Activated CD8-positive, alpha-beta T cell treated with anti-CD3 and anti-CD28 coated beads for 36 hours (primary cell): ENCODE data around the gene DYNC2LI1. TPM values are rescaled to one million over a fixed set of nuclear protein-coding genes. Genes with fewer than 3 reads are reported as not detected.

Experiments used
- ATAC-seq: fragments of 200-7000 bp; cut with Tn5 transposase; one replicate; pipeline ENCODE4 v1.10.0; 2021; ENCODE audit warnings: mild to moderate bottlenecking, moderate library complexity
- CTCF ChIA-PET: fragments of 350-600 bp; sonication (Branson Sonifier 250); formaldehyde crosslinking; loops from one replicate; lab custom pipeline; 2021; ENCODE audit warnings: antibody characterized with exemption; lab: Charles Lee
- POLR2A ChIA-PET: fragments of 350-600 bp; sonication (Branson Sonifier 250); formaldehyde crosslinking; loops from one replicate; lab custom pipeline; 2021; ENCODE audit warnings: antibody characterized with exemption; lab: Charles Lee
- DNase-seq: peaks from one replicate; pipeline ENCODE4 v3.0.0-alpha.2; 2020
- H3K27ac Mint-ChIP-seq: one replicate; pipeline ENCODE4 v1.8.0; 2021; ENCODE audit warnings: mild to moderate bottlenecking, mixed read lengths
- H3K27me3 Mint-ChIP-seq: one replicate; pipeline ENCODE4 v1.8.0; 2021; ENCODE audit warnings: mixed read lengths
- H3K36me3 Mint-ChIP-seq: one replicate; pipeline ENCODE4 v1.8.0; 2021; ENCODE audit warnings: low read depth, mixed read lengths
- H3K4me1 Mint-ChIP-seq: one replicate; pipeline ENCODE4 v1.8.0; 2021; ENCODE audit warnings: low read depth, mixed read lengths
- H3K4me3 Mint-ChIP-seq: one replicate; pipeline ENCODE4 v1.8.0; 2021; ENCODE audit warnings: mild to moderate bottlenecking, moderate library complexity, mixed read lengths
- H3K9me3 Mint-ChIP-seq: one replicate; pipeline ENCODE4 v1.8.0; 2021; ENCODE audit warnings: mixed read lengths
- CTCF ChIP-seq: fragments of 200-600 bp; IDR thresholded peaks from one replicate; pipeline ENCODE4 v1.8.0; 2022; ENCODE audit warnings: antibody characterized with exemption, mild to moderate bottlenecking
- intact Hi-C: fragments of 100-400 bp; cut with micrococcal nuclease; formaldehyde crosslinking; loops from one replicate; pipeline ENCODE4 v1.10.0; 2022
- total RNA-seq, 2 experiments: library from RNA; stranded (reverse); gene quantifications; one replicate each; pipeline ENCODE4 v1.2.3, GENCODE V29; 2021

DYNC2LI1 gene
- total RNA-seq, 2 experiments from 2014 or later = 6.3 to 6.9 TPM

- no peaks in the 10 kb centered on the region for H3K4me1 Mint-ChIP-seq
- POLR2A ChIA-PET = no interaction called here
- ATAC-seq (no peak), DNase-seq (no peak)
- no peak overlapping the region for H3K4me3 Mint-ChIP-seq
- no peak for TF ChIP-seq CTCF
- CTCF ChIA-PET = no interaction called here
- H3K36me3 Mint-ChIP-seq = no peaks in the 10 kb centered on the region
- intact Hi-C loops = no loop called here
- H3K27ac Mint-ChIP-seq = no peak overlapping the region
- H3K9me3 Mint-ChIP-seq = no peaks in the 10 kb centered on the region
- no peaks in the 10 kb centered on the region for H3K27me3 Mint-ChIP-seq
Observed at GRCh38 chr2:43810452-43810851, 36.6 kb downstream of the DYNC2LI1 start.

- intact Hi-C loops = no loop called here
- no peak for TF ChIP-seq CTCF
- Mint-ChIP-seq H3K4me1 (no peaks in the 10 kb centered on the region), H3K9me3 (no peaks in the 10 kb centered on the region), H3K4me3 (no peak overlapping the region), H3K36me3 (no peaks in the 10 kb centered on the region), H3K27ac (no peak overlapping the region), H3K27me3 (no peaks in the 10 kb centered on the region)
- POLR2A ChIA-PET = no interaction called here
- no peak for ATAC-seq
- CTCF ChIA-PET = no interaction called here
- DNase-seq = no peak
Observed at GRCh38 chr2:43810888-43811287, 37.0 kb downstream of the DYNC2LI1 start.

- Mint-ChIP-seq H3K27me3 (no peaks in the 10 kb centered on the region), H3K36me3 (no peaks in the 10 kb centered on the region), H3K9me3 (no peaks in the 10 kb centered on the region), H3K27ac (no peak overlapping the region), H3K4me3 (no peak overlapping the region), H3K4me1 (no peaks in the 10 kb centered on the region)
- no peak for ATAC-seq
- CTCF ChIA-PET = no interaction called here
- DNase-seq = no peak
- POLR2A ChIA-PET = no interaction called here
- no peak for TF ChIP-seq CTCF
- intact Hi-C loops = no loop called here
Observed at GRCh38 chr2:43812006-43812405, 38.2 kb downstream of the DYNC2LI1 start.

- Mint-ChIP-seq H3K27ac (no peak overlapping the region), H3K4me3 (no peak overlapping the region), H3K9me3 (no peaks in the 10 kb centered on the region), H3K36me3 (no peaks in the 10 kb centered on the region), H3K4me1 (no peaks in the 10 kb centered on the region), H3K27me3 (no peaks in the 10 kb centered on the region)
- ChIA-PET CTCF (interaction anchor here (0.7 kb wide), 1 partner anchor 9 kb away, joined by 3 read pairs; no protein-coding TSS in a partner anchor), POLR2A (no interaction called here)
- DNase-seq = no peak
- TF ChIP-seq CTCF = no peak
- intact Hi-C loops = no loop called here
- ATAC-seq = no peak
Observed at GRCh38 chr2:43812947-43813346, 39.1 kb downstream of the DYNC2LI1 start.

GRCh38 chr2:43814711-43815110, 40.9 kb downstream of the DYNC2LI1 start:
- DNase-seq (no peak), ATAC-seq (no peak)
- H3K27me3 Mint-ChIP-seq = no peaks in the 10 kb centered on the region
- peaks cover 7% of the 10 kb centered on the region for H3K4me1 Mint-ChIP-seq
- H3K27ac Mint-ChIP-seq = no peak overlapping the region
- intact Hi-C loops = no loop called here
- H3K4me3 Mint-ChIP-seq = no peak overlapping the region
- no peaks in the 10 kb centered on the region for H3K9me3 Mint-ChIP-seq
- ChIA-PET CTCF (no interaction called here), POLR2A (no interaction called here)
- no peaks in the 10 kb centered on the region for H3K36me3 Mint-ChIP-seq
- no peak for TF ChIP-seq CTCF
